Adipose tissue (tissue), 3 donors: Measurements from ENCODE around the gene TSPYL1. TPM values are rescaled to one million over a fixed set of nuclear protein-coding genes. Genes with fewer than 3 reads are reported as not detected.

Source experiments
- H3K27ac ChIP-seq: one replicate; pipeline ENCODE4 v1.5.1; 2013; ENCODE audit warnings: low read depth, low read length
- WGBS, 3 donors: extraction: QIAGEN DNeasy Blood & Tissue Kit; methylation state at CpG; one replicate each; pipeline ENCODE4 v1.1.7; 2013; 5-methylcytosine and 5-hydroxymethylcytosine counted together
- polyA plus RNA-seq, 3 donors: library from polyadenylated mRNA; stranded (reverse); fragments of 200-250 nt; gene quantifications; one replicate each; pipeline ENCODE4 v1.2.3, GENCODE V29; 2013
- donor health status: healthy with polysubstance abuse.
- donor health status: Bipolar disorder and iron deficiency.
- donor health status: healthy.

Gene TSPYL1
- polyA plus RNA-seq, 3 donors: 17.3 to 29.8 (median 28.2) TPM

DNA sequence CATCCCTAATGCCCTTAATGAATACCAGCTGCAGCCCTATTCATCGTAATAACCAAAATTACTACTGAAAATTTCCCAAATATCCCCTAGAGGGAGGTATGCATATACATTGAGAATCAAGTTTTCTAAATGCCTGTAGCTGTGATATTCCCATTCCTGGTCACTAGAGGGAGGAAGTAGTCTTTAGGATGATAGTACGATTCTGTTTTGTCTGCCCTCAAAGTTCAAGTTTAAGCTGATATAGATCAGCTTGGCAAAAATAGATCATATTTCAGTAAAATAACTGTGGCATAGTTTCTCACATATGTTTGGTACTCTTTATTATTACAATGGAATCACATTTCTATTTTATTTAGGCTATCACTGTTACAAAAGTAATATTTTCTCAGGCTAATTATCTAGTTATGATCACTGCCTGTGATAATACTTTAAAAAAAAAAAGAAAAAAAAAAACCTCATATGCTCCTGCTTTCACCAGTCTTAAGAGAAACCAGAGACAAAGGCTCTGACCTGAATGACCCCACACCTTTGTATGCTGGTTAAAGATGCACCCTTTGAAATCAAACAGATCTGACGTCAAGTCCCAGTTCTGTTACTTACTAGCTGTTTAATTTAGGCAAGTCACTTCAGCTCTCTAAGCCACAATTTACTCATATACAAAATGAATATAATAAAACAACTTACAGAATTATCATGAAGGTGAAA, 11.0 kb downstream of the TSPYL1 start:
- WGBS, 3 donors: 28 to 31% (median 31%) methylated on average over 3 of the region's 3 CpGs
- H3K27ac ChIP-seq: no peak overlapping the region

GRCh38 chr6:116267836-116268588, 11.7 kb downstream of the TSPYL1 start:
- 52 to 57% (median 52%) methylated on average over 3 of the region's 3 CpGs for WGBS, 3 donors
- H3K27ac ChIP-seq: no peak overlapping the region

DNA sequence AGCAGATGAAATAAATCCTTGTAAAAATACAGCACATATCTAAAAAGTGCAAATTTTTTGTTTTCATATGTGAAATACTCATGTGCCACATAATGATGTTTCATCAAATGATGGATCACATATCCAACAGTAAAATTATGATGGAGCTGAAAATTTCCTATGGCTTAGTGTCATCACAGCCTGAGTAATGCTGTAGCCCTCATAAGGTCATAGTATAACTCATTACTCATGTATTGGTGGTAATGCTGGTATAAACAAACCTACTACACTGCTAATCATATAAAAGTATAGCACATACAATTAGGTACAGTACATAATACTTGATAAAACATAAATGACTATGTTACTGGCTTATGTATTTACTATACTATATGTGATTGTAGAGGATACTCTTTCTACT, 12.9 kb downstream of the TSPYL1 start:
- H3K27ac ChIP-seq: no peak overlapping the region

DNA sequence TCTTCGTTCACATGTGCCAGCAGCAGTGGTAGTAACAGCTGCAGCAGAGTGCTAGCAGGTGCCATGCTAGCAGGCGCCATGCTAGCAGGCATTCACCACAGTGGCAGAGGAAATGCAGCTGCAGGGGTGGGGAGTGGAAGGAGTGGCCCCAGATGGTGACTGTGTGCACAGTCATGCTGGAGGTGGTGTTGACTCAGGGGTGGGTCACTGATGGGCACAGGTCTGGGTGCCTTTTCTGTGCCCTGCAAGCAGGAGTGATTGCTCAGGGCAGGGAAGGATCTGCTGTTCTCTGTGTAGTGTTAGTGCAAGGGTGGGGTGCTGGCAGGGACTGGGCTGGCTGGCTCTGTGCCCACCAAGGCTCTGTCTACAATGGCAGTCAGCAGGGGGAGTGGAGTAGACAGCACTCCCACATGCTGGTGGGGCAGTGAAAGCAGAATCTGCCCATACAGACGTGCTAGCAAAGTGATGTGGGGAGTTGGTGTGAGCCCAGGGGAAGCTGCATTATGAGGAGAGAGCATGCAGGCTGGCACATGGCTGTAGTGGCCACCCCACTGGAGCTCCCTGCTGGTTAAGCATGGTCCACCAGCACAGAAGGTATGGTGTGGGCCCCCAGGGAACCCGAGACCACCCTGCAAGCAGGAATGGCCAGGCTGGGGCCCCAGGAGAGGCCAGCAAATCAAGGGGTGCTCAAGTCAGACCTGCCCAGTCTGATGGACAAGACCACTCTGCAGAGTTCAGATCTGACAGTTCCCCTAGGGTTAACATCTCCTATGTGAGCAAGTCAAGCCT, 14.5 kb downstream of the TSPYL1 start:
- 84 to 87% (median 86%) methylated on average over 4 of the region's 4 CpGs for WGBS, 3 donors
- H3K27ac ChIP-seq: no peak overlapping the region

DNA sequence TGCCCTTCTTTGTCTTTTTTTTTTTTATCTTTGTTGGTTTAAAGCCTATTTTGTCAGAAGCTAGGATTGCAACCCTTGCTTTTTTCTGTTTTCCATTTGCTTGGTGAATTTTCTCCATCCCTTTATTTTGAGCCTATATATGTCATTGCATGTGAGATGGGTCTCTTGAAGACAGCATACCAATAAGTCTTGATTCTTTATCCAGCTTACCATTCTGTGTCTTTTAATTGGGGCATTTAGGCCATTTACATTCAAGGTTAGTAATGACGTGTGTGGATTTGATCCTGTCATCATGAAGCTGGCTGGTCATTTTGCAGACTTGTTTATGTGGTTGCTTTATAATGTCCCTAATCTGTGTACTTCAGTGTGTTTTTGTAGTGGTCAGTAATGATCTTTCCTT, 16.4 kb downstream of the TSPYL1 start:
- H3K27ac ChIP-seq: no peak overlapping the region
- 96 to 100% (median 96%) methylated on average over 1 of the region's 1 CpG for WGBS, 3 donors

GRCh38 chr6:116258520-116258919, 21.2 kb downstream of the TSPYL1 start:
- H3K27ac ChIP-seq: no peak overlapping the region
- 87 to 96% (median 95%) methylated on average over 18 of the region's 18 CpGs for WGBS, 3 donors

GRCh38 chr6:116256694-116257093, 23.0 kb downstream of the TSPYL1 start:
- 89 to 95% (median 95%) methylated on average over 1 of the region's 1 CpG for whole genome bisulfite sequencing, 3 donors
- no peak overlapping the region for H3K27ac ChIP-seq

- no peak overlapping the region for H3K27ac ChIP-seq
- 14 to 65% (median 55%) methylated on average over 5 of the region's 5 CpGs for WGBS, 3 donors
Observed at GRCh38 chr6:116255246-116255800, 24.4 kb downstream of the TSPYL1 start.

DNA sequence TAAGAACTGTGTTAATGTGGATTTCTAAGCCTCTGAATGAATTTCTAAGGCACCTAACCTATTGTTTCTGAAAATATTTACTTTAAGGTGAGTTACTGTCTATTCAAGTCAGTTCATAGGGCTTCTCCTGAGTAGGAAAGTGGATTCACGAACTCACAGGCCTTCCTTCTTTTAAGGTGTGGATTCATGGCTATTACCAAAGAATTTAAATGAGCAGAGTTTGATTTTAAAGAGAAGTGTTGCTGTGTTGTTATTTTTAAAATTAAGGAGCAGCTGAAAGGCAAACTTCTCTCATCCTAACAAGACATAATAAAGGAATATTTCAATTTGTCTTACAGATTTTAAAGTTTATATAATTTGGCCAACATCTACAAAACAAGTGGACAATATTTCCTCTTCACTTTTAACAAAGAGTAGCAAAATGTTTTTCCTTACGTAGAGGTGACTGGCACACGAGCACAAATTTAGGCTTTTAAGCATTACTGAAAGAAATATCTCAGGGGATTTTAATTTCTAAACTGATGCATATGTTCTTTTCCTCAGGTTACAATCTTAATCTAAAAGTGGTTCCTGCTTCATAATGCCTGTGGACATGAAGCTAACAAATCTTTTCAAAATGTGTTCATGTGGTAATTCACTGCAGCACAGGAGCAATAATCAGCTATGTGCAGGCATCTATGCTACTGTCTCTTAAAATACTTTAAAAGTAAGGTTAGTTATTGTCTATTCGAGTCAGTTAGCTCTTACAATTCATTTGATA, 25.3 kb downstream of the TSPYL1 start:
- whole genome bisulfite sequencing, 3 donors: 14 to 18% (median 14%) methylated on average over 4 of the region's 4 CpGs

DNA sequence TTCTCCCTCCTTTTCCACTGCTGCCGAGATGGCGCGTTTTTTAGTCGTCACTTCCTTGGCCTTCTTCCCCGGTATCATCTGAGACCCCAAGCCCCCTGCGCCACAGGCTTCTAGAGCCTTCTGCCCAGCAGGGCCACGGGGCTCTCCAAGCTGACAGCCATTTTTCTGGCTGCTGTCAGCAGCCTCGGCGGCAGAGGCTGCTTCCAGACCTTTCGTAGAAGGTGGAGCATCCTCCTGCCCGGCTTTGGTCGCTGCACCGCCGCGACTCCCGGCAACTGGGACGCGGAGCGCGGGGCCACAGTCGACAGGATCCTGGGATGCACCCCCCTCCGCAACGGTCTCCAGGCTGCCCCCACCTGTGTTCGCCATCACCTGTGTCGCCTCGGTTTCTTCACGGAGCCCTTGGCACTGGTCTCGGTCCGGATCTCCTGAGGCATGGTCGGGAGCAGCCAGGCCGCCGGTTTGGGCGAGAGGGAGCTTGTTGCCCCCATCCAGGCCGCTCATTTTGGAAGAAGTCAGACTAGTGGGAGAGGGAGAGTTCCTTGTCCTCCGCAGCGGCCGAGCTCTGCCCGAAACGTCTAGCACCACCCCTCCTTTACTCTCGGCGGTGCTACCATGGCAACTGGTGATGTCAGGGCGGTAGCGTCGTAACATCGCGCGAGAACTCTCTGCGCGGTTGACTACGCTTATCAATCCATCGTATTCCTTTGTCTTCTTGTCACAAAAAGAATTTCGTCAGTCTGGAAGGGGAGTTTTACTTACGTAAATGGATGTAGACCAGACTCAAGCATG, 26.0 kb downstream of the TSPYL1 start, which contains the start of gene TSPYL4:
Gene TSPYL4, minus strand, starts transcription at position 571 of the 792 bp plus-strand sequence. Its CDS starts 67 bp downstream, at position 504.
- 0 to 1% (median 1%) methylated on average over 53 of the region's 53 CpGs for WGBS, 3 donors
- no peak within 1 kb of the TSS for H3K27ac ChIP-seq

More for the DNA sequence above, 25.3 kb downstream of the TSPYL1 start:
- no peak overlapping the region for H3K27ac ChIP-seq

GRCh38 chr6:116253188-116253504, 26.6 kb downstream of the TSPYL1 start:
- H3K27ac ChIP-seq: no peak overlapping the region
- 15 to 45% (median 42%) methylated on average over 11 of the region's 11 CpGs for WGBS, 3 donors

GRCh38 chr6:116251568-116252384, 28.0 kb downstream of the TSPYL1 start:
- no peak overlapping the region for H3K27ac ChIP-seq
- WGBS, 3 donors: 76 to 77% (median 77%) methylated on average over 6 of the region's 6 CpGs

- H3K27ac ChIP-seq: no peak overlapping the region
- WGBS, 3 donors: 94 to 97% (median 96%) methylated on average over 2 of the region's 2 CpGs
Observed at GRCh38 chr6:116248577-116248976, 31.2 kb downstream of the TSPYL1 start.

DNA sequence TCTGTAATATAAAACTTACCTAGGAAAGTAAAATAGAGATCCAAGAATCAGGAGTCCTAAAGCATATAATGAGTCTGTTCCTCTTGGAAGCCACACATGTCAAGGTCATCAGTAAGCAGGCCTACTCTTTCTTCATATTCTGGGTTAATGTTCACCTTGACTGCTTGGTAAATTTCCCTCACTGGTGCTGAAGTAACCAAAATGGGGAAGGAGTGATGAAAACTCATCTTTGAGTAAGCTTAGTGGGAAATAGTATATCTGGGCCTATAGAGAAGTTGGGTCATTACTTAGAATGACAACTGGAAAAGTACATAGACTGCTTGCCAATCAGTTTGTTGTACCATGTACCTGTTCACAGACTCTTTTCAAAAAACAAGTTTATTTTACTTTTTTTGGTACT, 32.4 kb downstream of the TSPYL1 start:
- no peak overlapping the region for H3K27ac ChIP-seq

- WGBS, 3 donors: 66 to 95% (median 94%) methylated on average over 4 of the region's 4 CpGs
- no peak overlapping the region for H3K27ac ChIP-seq
Observed at GRCh38 chr6:116246089-116246488, 33.6 kb downstream of the TSPYL1 start.

- WGBS, 3 donors: 60 to 91% (median 90%) methylated on average over 4 of the region's 4 CpGs
- no peak overlapping the region for H3K27ac ChIP-seq
Observed at GRCh38 chr6:116244284-116244683, 35.4 kb downstream of the TSPYL1 start.

- no peak overlapping the region for H3K27ac ChIP-seq
- WGBS, 3 donors: 97 to 100% (median 98%) methylated on average over 1 of the region's 1 CpG
Observed at GRCh38 chr6:116239856-116240255, 39.9 kb downstream of the TSPYL1 start.
